Spleen (tissue), 7 donors: Measurements from ENCODE around the gene VWA1.
"Not testable (repeated sequence)": the region's sequence is repeated elsewhere in the genome, so short reads cannot be mapped to it uniquely, and the experiment has no call there.

Source experiments
- CTCF ChIP-seq, 11 experiments: fragments of 200-600 bp in 7 of 11; fragments of 450-650 bp in 4 of 11; sonication (generic) in 4 of 11; IDR thresholded peaks in 8 of 11; conservative IDR thresholded peaks in 3 of 11; 1 replicate in 7 of 11; 2 replicates in 4 of 11; pipeline versions ENCODE4 v1.4.0 to v1.8.0; 2016 to 2021; ENCODE audit warnings: antibody characterized with exemption in 11 of 11, inconsistent platforms in 4 of 11, mild to moderate bottlenecking in 1 of 11
- POLR2A ChIP-seq, 3 donors: fragments of 450-650 bp; IDR thresholded peaks; one replicate each; pipeline ENCODE4 v1.5.1; 2017; ENCODE audit warnings: antibody characterized with exemption in 3 of 3, mild to moderate bottlenecking in 1 of 3
- POLR2AphosphoS5 ChIP-seq, 3 donors: sonication (generic); formaldehyde crosslinking; IDR thresholded peaks; one replicate each; pipeline ENCODE4 v1.5.1; 2017; ENCODE audit warnings: antibody characterized with exemption in 3 of 3
- donor health status: DM: no; HTN: no; CAD: no; lungs with moderate emphysema.
- donor health status: DM: no; HTN: no; CAD: no.
- donor health status: DM: no; HTN: no; CAD: no.

- not testable (repeated sequence) for TF ChIP-seq CTCF (IDR thresholded peaks at IDR 0.05 in 8 of 11, conservative IDR thresholded peaks at IDR 0.05 in 3 of 11); POLR2A (IDR thresholded peaks at IDR 0.05); POLR2AphosphoS5 (IDR thresholded peaks at IDR 0.05)
Measured at GRCh38 chr1:1456683-1457255, 21.3 kb downstream of the VWA1 start.
